ENCODE results near the gene LIMS1. TPM values are rescaled to one million over a fixed set of nuclear protein-coding genes. Genes with fewer than 3 reads are reported as not detected.

Gene LIMS1
- total RNA-seq, 1 donor, result 129 TPM

GRCh38 chr2:108583903-108584520 lies 49.7 kb downstream of the LIMS1 start:
- Histone ChIP-seq H3K4me2 (ENCODE audit: insufficient read depth, low read length) (peak overlapping the region; percentile 67), H2AFZ (ENCODE audit: low read length) (peak overlapping the region; percentile 52), H3K4me3 (ENCODE audit: insufficient read depth, low read length) (no peak overlapping the region), H3K27me3 (ENCODE audit: insufficient read depth, low read length) (no peaks in the 10 kb centered on the region), H3K36me3 (ENCODE audit: insufficient read depth, low read length) (no peaks in the 10 kb centered on the region), H3K79me2 (ENCODE audit: insufficient read depth, low read length) (peaks cover 84% of the 10 kb centered on the region), H4K20me1 (ENCODE audit: insufficient read depth, low read length) (no peaks in the 10 kb centered on the region), H3K4me1 (ENCODE audit: insufficient read depth, low read length) (peaks cover 63% of the 10 kb centered on the region), H3K27ac (ENCODE audit: low read depth, low read length) (peak overlapping the region; percentile 41), H3K9me3 (ENCODE audit: low read depth, low read length) (no peaks in the 10 kb centered on the region)
- DNase-seq (ENCODE audit: insufficient read length, low spot score, missing footprints), result no peak
- TF ChIP-seq CTCF (IDR thresholded peaks at IDR 0.05; ENCODE audit: extremely low read depth, low read depth, low read length), result peak; percentile 83

GRCh38 chr2:108585436-108585835 lies 51.2 kb downstream of the LIMS1 start:
- Histone ChIP-seq H2AFZ (ENCODE audit: low read length) (no peak overlapping the region), H3K4me3 (ENCODE audit: insufficient read depth, low read length) (no peak overlapping the region), H3K4me2 (ENCODE audit: insufficient read depth, low read length) (no peak overlapping the region), H3K27me3 (ENCODE audit: insufficient read depth, low read length) (no peaks in the 10 kb centered on the region), H3K4me1 (ENCODE audit: insufficient read depth, low read length) (peaks cover 51% of the 10 kb centered on the region), H3K79me2 (ENCODE audit: insufficient read depth, low read length) (peaks cover 86% of the 10 kb centered on the region), H3K9me3 (ENCODE audit: low read depth, low read length) (no peaks in the 10 kb centered on the region), H3K27ac (ENCODE audit: low read depth, low read length) (peak overlapping the region; percentile 84), H3K36me3 (ENCODE audit: insufficient read depth, low read length) (no peaks in the 10 kb centered on the region), H4K20me1 (ENCODE audit: insufficient read depth, low read length) (no peaks in the 10 kb centered on the region)
- TF ChIP-seq CTCF (IDR thresholded peaks at IDR 0.05; ENCODE audit: extremely low read depth, low read depth, low read length), result no peak
- DNase-seq (ENCODE audit: insufficient read length, low spot score, missing footprints), result no peak

- no peaks in the 10 kb centered on the region for H4K20me1 ChIP-seq (ENCODE audit: insufficient read depth, low read length)
- H3K27me3 ChIP-seq (ENCODE audit: insufficient read depth, low read length), result no peaks in the 10 kb centered on the region
- no peak for DNase-seq (ENCODE audit: insufficient read length, low spot score, missing footprints)
- H2AFZ ChIP-seq (ENCODE audit: low read length), result peak overlapping the region; percentile 62
- no peaks in the 10 kb centered on the region for H3K36me3 ChIP-seq (ENCODE audit: insufficient read depth, low read length)
- peak overlapping the region; percentile 65 for H3K4me2 ChIP-seq (ENCODE audit: insufficient read depth, low read length)
- peaks cover 86% of the 10 kb centered on the region for H3K79me2 ChIP-seq (ENCODE audit: insufficient read depth, low read length)
- H3K9me3 ChIP-seq (ENCODE audit: low read depth, low read length), result no peaks in the 10 kb centered on the region
- TF ChIP-seq CTCF (IDR thresholded peaks at IDR 0.05; ENCODE audit: extremely low read depth, low read depth, low read length), result no peak
- H3K4me3 ChIP-seq (ENCODE audit: insufficient read depth, low read length), result peak overlapping the region; percentile 32
- peaks cover 44% of the 10 kb centered on the region for H3K4me1 ChIP-seq (ENCODE audit: insufficient read depth, low read length)
- H3K27ac ChIP-seq (ENCODE audit: low read depth, low read length), result peak overlapping the region; percentile 84
Observed at GRCh38 chr2:108586116-108586515, 51.8 kb downstream of the LIMS1 start.

- Histone ChIP-seq H4K20me1 (ENCODE audit: insufficient read depth, low read length) (no peaks in the 10 kb centered on the region), H3K9me3 (ENCODE audit: low read depth, low read length) (no peaks in the 10 kb centered on the region), H3K4me2 (ENCODE audit: insufficient read depth, low read length) (peak overlapping the region; percentile 65), H3K27me3 (ENCODE audit: insufficient read depth, low read length) (no peaks in the 10 kb centered on the region), H2AFZ (ENCODE audit: low read length) (peak overlapping the region; percentile 61), H3K4me3 (ENCODE audit: insufficient read depth, low read length) (peak overlapping the region; percentile 32), H3K36me3 (ENCODE audit: insufficient read depth, low read length) (no peaks in the 10 kb centered on the region), H3K27ac (ENCODE audit: low read depth, low read length) (peak overlapping the region; percentile 84), H3K4me1 (ENCODE audit: insufficient read depth, low read length) (peaks cover 42% of the 10 kb centered on the region), H3K79me2 (ENCODE audit: insufficient read depth, low read length) (peaks cover 87% of the 10 kb centered on the region)
- TF ChIP-seq CTCF (IDR thresholded peaks at IDR 0.05; ENCODE audit: extremely low read depth, low read depth, low read length), result no peak
- no peak for DNase-seq (ENCODE audit: insufficient read length, low spot score, missing footprints)
Observed at GRCh38 chr2:108586631-108587030, 52.4 kb downstream of the LIMS1 start.

Data from osteoblast (primary cell).